ENCODE results near the gene COX6A2.

Gene COX6A2

DNA sequence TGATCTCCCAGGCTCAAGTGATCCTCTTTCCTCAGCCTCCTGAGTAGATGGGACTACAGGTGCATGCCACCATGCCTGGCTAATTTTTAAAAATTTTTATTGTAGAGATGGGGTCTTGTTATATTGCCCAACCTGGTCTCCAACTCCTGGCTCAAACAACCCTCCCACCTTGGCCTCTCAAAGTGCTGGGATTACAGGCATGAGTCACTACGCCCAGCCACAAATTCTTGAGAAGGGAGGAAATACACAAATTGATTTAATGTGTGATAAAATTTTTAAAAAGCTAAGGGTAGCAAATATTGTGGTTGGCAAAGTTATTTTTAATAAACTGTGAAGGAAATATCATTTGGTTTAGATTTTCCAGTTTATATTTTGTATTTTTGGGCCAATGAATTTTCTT is 25.5 kb downstream of the COX6A2 start:
- TF ChIP-seq, protein P1, sequence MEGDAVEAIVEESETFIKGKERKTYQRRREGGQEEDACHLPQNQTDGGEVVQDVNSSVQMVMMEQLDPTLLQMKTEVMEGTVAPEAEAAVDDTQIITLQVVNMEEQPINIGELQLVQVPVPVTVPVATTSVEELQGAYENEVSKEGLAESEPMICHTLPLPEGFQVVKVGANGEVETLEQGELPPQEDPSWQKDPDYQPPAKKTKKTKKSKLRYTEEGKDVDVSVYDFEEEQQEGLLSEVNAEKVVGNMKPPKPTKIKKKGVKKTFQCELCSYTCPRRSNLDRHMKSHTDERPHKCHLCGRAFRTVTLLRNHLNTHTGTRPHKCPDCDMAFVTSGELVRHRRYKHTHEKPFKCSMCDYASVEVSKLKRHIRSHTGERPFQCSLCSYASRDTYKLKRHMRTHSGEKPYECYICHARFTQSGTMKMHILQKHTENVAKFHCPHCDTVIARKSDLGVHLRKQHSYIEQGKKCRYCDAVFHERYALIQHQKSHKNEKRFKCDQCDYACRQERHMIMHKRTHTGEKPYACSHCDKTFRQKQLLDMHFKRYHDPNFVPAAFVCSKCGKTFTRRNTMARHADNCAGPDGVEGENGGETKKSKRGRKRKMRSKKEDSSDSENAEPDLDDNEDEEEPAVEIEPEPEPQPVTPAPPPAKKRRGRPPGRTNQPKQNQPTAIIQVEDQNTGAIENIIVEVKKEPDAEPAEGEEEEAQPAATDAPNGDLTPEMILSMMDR (IDR thresholded peaks at IDR 0.05; ENCODE audit: low read depth, low read length, missing control alignments) = no peak
- in situ Hi-C loops (cut with HindIII; ENCODE audit: low sequenced_read_pairs) = no loop called here
- DNase-seq (ENCODE audit: low read depth) = no peak
- H3K4me3 ChIP-seq (ENCODE audit: low read depth, low read length) = no peak overlapping the region

DNA sequence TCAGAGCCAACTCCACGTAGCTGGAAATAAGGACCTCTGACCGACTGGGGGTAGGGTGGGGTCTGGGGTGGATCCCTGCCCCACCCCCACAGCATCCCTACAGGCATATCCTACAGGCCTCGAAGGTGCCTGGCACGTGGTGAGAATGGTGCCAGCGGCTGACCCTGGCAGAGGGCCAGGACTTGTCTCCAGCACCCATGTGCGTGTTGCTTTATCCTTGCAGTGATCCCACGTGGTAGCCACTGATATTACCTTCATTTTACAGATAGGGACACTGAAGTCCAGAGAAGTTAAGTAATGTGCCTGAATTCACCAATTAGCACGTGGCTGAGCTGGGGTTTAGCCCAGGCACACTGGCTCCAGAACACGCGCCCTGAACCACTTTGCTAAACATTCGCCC is 26.7 kb downstream of the COX6A2 start:
- TF ChIP-seq, protein P1 (IDR thresholded peaks at IDR 0.05; ENCODE audit: low read depth, low read length, missing control alignments) = no peak
- no peak for DNase-seq (ENCODE audit: low read depth)
- in situ Hi-C loops (cut with HindIII; ENCODE audit: low sequenced_read_pairs) = no loop called here
- H3K4me3 ChIP-seq (ENCODE audit: low read depth, low read length) = no peak overlapping the region

- in situ Hi-C loops (cut with HindIII; ENCODE audit: low sequenced_read_pairs) = no loop called here
- DNase-seq (ENCODE audit: low read depth) = no peak
- TF ChIP-seq, protein P1 (IDR thresholded peaks at IDR 0.05; ENCODE audit: low read depth, low read length, missing control alignments) = no peak
- H3K4me3 ChIP-seq (ENCODE audit: low read depth, low read length) = no peak overlapping the region
Observed at GRCh38 chr16:31400191-31400590, 28.0 kb downstream of the COX6A2 start.

DNA sequence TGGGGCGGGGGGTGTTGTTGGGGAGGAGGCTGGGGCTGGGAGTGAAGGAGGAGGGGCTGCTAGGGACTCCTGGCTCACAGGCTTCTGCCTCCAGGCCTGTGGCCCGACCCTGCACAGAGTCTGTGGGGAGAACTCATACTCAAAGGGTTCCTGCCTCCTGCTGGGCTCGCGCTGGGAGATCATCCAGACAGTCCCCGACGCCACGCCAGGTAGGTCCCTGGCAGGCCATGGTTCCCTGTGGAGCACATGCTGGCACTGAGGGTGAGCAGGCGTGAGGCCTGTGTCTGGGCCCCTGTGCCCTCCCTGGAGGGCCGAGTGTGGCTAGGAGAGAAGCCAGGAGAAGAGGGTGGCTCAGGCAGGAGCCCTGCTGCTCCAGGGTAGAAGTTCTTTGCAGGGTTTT is 30.5 kb downstream of the COX6A2 start:
- DNase-seq (ENCODE audit: low read depth) = no peak
- in situ Hi-C loops (cut with HindIII; ENCODE audit: low sequenced_read_pairs) = no loop called here
- TF ChIP-seq, protein P1 (IDR thresholded peaks at IDR 0.05; ENCODE audit: low read depth, low read length, missing control alignments) = no peak

DNA sequence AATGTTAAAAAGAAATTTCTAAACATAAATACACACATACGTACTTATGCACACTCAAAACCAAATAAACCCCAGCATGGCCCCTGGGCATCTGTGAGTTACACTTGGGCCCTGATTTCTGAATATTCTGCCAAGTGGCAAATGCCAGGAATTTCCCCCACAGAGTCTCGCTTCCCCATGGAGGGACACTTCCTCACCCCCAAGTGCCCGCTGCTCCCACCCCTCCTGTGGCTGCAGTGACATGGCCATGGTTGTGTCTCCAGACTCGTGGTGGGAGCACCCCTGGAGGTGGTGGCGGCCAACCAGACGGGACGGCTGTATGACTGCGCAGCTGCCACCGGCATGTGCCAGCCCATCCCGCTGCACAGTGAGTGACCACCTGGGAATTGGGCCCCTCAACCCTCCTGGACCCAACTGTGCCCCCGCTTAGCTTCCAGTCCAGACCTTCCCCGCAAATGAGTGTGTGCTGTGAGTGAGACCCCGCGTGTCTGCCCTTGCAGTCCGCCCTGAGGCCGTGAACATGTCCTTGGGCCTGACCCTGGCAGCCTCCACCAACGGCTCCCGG is 31.0 kb downstream of the COX6A2 start:
- no peak for DNase-seq (ENCODE audit: low read depth)
- in situ Hi-C loops (cut with HindIII; ENCODE audit: low sequenced_read_pairs) = no loop called here
- H3K4me3 ChIP-seq (ENCODE audit: low read depth, low read length) = no peak overlapping the region
- TF ChIP-seq, protein P1 (IDR thresholded peaks at IDR 0.05; ENCODE audit: low read depth, low read length, missing control alignments) = no peak

More for the DNA sequence above, 30.5 kb downstream of the COX6A2 start:
- H3K4me3 ChIP-seq (ENCODE audit: low read depth, low read length) = no peak overlapping the region

DNA sequence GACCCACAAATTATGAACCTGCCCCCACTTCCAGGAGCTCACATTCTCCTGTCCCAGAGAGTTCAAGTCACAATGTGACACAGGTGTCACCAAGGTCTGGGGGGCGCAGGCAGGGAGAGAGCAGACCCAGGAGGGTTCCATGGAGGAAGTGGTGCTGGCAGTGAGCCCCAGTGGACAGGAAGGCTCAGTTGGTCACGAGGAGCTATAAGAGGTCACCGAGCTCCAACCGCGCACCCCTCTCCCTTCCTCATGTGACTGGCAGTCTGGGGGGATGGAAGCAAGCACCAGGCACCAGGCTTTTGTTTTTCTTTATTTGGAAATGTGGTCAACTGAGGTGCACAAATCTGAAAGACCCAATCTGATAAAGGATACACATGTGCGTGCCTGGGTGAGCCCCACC is 32.5 kb downstream of the COX6A2 start:
- TF ChIP-seq, protein P1 (IDR thresholded peaks at IDR 0.05; ENCODE audit: low read depth, low read length, missing control alignments) = no peak
- DNase-seq (ENCODE audit: low read depth) = no peak
- in situ Hi-C loops (cut with HindIII; ENCODE audit: low sequenced_read_pairs) = no loop called here
- H3K4me3 ChIP-seq (ENCODE audit: low read depth, low read length) = no peak overlapping the region
